ENCODE measurements around the gene LRRC45. TPM values are rescaled to one million over a fixed set of nuclear protein-coding genes. Genes with fewer than 3 reads are reported as not detected.

LRRC45 gene
- total RNA-seq, 2 experiments from 2014 or later = 41.2 to 52.0 TPM

DNA sequence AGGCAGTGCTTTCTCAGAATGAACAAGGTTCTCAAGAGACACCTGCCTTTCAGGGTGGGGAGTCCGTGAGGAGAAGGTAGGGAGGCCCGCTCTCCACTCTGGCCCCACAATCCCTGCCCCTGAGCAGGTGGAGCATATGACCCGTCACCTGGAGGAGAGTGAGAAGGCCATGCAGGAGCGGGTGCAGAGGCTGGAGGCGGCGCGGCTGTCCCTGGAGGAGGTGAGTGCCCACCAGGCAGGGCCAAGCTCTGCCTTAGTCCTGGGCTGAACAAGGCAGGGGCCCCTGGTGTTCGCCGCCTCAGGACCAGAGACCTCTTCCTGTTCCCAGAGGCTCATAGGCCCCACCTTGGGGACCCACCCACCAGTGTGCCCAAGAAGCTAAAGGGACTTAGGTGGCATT is 5.9 kb downstream of the LRRC45 start:
- ChIA-PET POLR2A (no interaction called here), CTCF (ENCODE audit: unreplicated experiment) (no interaction called here)
- intact Hi-C loops (cut with micrococcal nuclease; ENCODE audit: unreplicated experiment) = no loop called here
- Histone ChIP-seq H3K4me3 (ENCODE audit: low read depth, low read length, poor library complexity, severe bottlenecking) (no peak overlapping the region), H3K9me2 (ENCODE audit: insufficient read depth, low read length) (no peaks in the 10 kb centered on the region), H3K4me2 (ENCODE audit: low read length) (no peak overlapping the region), H3K79me2 (ENCODE audit: insufficient read depth, low read depth, low read length) (no peaks in the 10 kb centered on the region), H3K36me3 (ENCODE audit: insufficient read depth, low read length) (no peaks in the 10 kb centered on the region), H4K20me1 (ENCODE audit: insufficient read depth, low read length) (no peaks in the 10 kb centered on the region), H2AFZ (ENCODE audit: low read length) (no peak overlapping the region), H3K4me1 (ENCODE audit: insufficient read depth, low read length, poor library complexity, severe bottlenecking) (peaks cover 18% of the 10 kb centered on the region), H3K27ac (ENCODE audit: low read depth, low read length, poor library complexity, severe bottlenecking) (no peak overlapping the region), H3K9me3 (ENCODE audit: low read length) (no peaks in the 10 kb centered on the region)
- no TSS peak for BruUV-seq (replicated peaks)
- no peak for DNase-seq (ENCODE audit: low spot score)
- TF ChIP-seq, protein P1, sequence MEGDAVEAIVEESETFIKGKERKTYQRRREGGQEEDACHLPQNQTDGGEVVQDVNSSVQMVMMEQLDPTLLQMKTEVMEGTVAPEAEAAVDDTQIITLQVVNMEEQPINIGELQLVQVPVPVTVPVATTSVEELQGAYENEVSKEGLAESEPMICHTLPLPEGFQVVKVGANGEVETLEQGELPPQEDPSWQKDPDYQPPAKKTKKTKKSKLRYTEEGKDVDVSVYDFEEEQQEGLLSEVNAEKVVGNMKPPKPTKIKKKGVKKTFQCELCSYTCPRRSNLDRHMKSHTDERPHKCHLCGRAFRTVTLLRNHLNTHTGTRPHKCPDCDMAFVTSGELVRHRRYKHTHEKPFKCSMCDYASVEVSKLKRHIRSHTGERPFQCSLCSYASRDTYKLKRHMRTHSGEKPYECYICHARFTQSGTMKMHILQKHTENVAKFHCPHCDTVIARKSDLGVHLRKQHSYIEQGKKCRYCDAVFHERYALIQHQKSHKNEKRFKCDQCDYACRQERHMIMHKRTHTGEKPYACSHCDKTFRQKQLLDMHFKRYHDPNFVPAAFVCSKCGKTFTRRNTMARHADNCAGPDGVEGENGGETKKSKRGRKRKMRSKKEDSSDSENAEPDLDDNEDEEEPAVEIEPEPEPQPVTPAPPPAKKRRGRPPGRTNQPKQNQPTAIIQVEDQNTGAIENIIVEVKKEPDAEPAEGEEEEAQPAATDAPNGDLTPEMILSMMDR (conservative IDR thresholded peaks at IDR 0.05; ENCODE audit: low read length) = no peak
- TF ChIP-seq EZH2phosphoT487 (IDR thresholded peaks at IDR 0.05; ENCODE audit: borderline replicate concordance, low read depth, low read length) = no peak

DNA sequence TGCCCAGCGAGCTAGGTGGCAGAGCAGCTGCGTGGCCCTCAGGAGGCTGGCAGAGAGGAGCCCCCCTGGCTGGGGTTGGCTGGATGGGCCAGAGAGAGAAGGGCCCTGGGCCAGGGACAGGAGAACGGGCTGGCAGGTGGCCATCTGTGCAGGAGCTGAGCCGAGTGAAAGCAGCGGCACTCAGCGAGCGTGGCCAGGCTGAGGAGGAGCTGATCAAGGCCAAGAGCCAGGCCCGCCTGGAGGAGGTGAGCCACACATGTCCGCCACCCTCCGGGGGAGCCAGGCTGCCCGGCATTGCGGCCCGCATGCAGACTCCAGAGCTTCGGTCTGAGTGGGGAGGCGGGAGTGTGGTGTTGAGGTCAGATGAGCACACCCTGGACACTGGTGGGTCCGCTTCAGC is 6.3 kb downstream of the LRRC45 start:
- CTCF ChIA-PET (ENCODE audit: unreplicated experiment) = no interaction called here
- H3K79me2 ChIP-seq (ENCODE audit: insufficient read depth, low read depth, low read length) = no peaks in the 10 kb centered on the region
- no peaks in the 10 kb centered on the region for H4K20me1 ChIP-seq (ENCODE audit: insufficient read depth, low read length)
- no peak for DNase-seq (ENCODE audit: low spot score)
- no peak overlapping the region for H3K4me2 ChIP-seq (ENCODE audit: low read length)
- no peak overlapping the region for H3K4me3 ChIP-seq (ENCODE audit: low read depth, low read length, poor library complexity, severe bottlenecking)
- no peaks in the 10 kb centered on the region for H3K9me2 ChIP-seq (ENCODE audit: insufficient read depth, low read length)
- no peak overlapping the region for H3K27ac ChIP-seq (ENCODE audit: low read depth, low read length, poor library complexity, severe bottlenecking)
- TF ChIP-seq EZH2phosphoT487 (IDR thresholded peaks at IDR 0.05; ENCODE audit: borderline replicate concordance, low read depth, low read length) = no peak
- TF ChIP-seq, protein P1 (conservative IDR thresholded peaks at IDR 0.05; ENCODE audit: low read length) = no peak
- no peaks in the 10 kb centered on the region for H3K9me3 ChIP-seq (ENCODE audit: low read length)
- peaks cover 14% of the 10 kb centered on the region for H3K4me1 ChIP-seq (ENCODE audit: insufficient read depth, low read length, poor library complexity, severe bottlenecking)
- POLR2A ChIA-PET = interaction anchor here (1.2 kb wide), 1 partner anchor 135 kb away, joined by 3 read pairs; no protein-coding TSS in a partner anchor
- H2AFZ ChIP-seq (ENCODE audit: low read length) = no peak overlapping the region
- no peaks in the 10 kb centered on the region for H3K36me3 ChIP-seq (ENCODE audit: insufficient read depth, low read length)
- BruUV-seq (replicated peaks) = no TSS peak
- intact Hi-C loops (cut with micrococcal nuclease; ENCODE audit: unreplicated experiment) = no loop called here

DNA sequence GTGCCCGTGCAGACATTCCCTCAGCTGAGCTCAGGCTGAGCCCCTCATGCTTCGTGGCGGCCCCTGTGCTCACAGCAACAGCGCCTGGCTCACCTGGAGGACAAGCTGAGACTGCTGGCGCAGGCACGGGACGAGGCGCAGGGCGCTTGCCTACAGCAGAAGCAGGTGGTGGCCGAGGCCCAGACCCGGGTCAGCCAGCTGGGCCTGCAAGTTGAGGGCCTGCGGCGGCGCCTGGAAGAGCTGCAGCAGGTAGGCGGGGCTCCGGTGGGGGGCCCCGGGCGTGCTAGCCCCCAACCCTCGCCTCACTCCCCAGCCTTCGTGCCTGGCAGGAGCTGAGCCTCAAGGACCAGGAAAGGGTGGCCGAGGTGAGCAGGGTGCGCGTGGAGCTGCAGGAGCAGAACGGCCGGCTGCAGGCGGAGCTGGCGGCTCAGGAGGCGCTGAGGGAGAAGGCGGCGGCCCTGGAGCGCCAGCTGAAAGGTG is 6.9 kb downstream of the LRRC45 start:
- Histone ChIP-seq H3K36me3 (ENCODE audit: insufficient read depth, low read length) (no peaks in the 10 kb centered on the region), H3K9me2 (ENCODE audit: insufficient read depth, low read length) (no peaks in the 10 kb centered on the region), H4K20me1 (ENCODE audit: insufficient read depth, low read length) (no peaks in the 10 kb centered on the region), H3K4me3 (ENCODE audit: low read depth, low read length, poor library complexity, severe bottlenecking) (no peak overlapping the region), H3K9me3 (ENCODE audit: low read length) (no peaks in the 10 kb centered on the region), H2AFZ (ENCODE audit: low read length) (no peak overlapping the region), H3K4me2 (ENCODE audit: low read length) (peak overlapping the region; percentile 62), H3K79me2 (ENCODE audit: insufficient read depth, low read depth, low read length) (no peaks in the 10 kb centered on the region), H3K27ac (ENCODE audit: low read depth, low read length, poor library complexity, severe bottlenecking) (no peak overlapping the region), H3K4me1 (ENCODE audit: insufficient read depth, low read length, poor library complexity, severe bottlenecking) (peaks cover 12% of the 10 kb centered on the region)
- TF ChIP-seq EZH2phosphoT487 (IDR thresholded peaks at IDR 0.05; ENCODE audit: borderline replicate concordance, low read depth, low read length) = no peak
- TF ChIP-seq, protein P1 (conservative IDR thresholded peaks at IDR 0.05; ENCODE audit: low read length) = no peak
- no peak for DNase-seq (ENCODE audit: low spot score)
- ChIA-PET CTCF (ENCODE audit: unreplicated experiment) (no interaction called here), POLR2A (interaction anchor here (1.2 kb wide), 1 partner anchor 136 kb away, joined by 3 read pairs; no protein-coding TSS in a partner anchor)
- BruUV-seq (replicated peaks) = no TSS peak
- intact Hi-C loops (cut with micrococcal nuclease; ENCODE audit: unreplicated experiment) = loop anchor here (1.0 to 5.0 kb wide), 2 partner anchors 124 to 177 kb away; no protein-coding TSS in a partner anchor
